ENCODE data around the gene CTH.
"Not testable (repeated sequence)": the region's sequence is repeated elsewhere in the genome, so short reads cannot be mapped to it uniquely, and the experiment has no call there.

- not testable (repeated sequence) for TF ChIP-seq POLR2AphosphoS5, POLR2A (IDR thresholded peaks at IDR 0.05; ENCODE audit: low read depth, low read length)
These were observed 50.0 kb downstream of the CTH start for GRCh38 chr1:70460740-70461713.

All from GM12892 (cell line).